Measurements from ENCODE around the gene CFAP90. TPM values are rescaled to one million over a fixed set of nuclear protein-coding genes. Genes with fewer than 3 reads are reported as not detected.

The CFAP90 gene
- total RNA-seq, 1 donor from 2014 or later: not detected

Other genes with a start within 250 kb of the CFAP90 start
- gene FASTKD3, start 17.9 kb upstream of the CFAP90 start, total RNA-seq: 12.7 and 13.3 TPM in 2 replicates
- gene MTRR, start 18.0 kb upstream of the CFAP90 start, total RNA-seq: 23.2 and 32.7 TPM in 2 replicates

Data from pulmonary artery endothelial cell (primary cell).